Transverse colon (tissue), 4 donors: ENCODE data around the gene PDXDC1. TPM values are rescaled to one million over a fixed set of nuclear protein-coding genes. Genes with fewer than 3 reads are reported as not detected.
"Not testable (repeated sequence)": the region's sequence is repeated elsewhere in the genome, so short reads cannot be mapped to it uniquely, and the experiment has no call there.

Experiments used
- DNase-seq: peaks from one replicate; pipeline ENCODE4 v3.0.0-alpha.2; 2019
- H3K27ac ChIP-seq, 4 donors: fragments of 200-600 bp; sonication (generic); 2 replicates each; pipeline ENCODE4 v1.5.1; 2016 to 2018; ENCODE audit warnings: inconsistent platforms in 4 of 4
- H3K27me3 ChIP-seq: fragments of 200-600 bp; sonication (generic); 2 replicates; pipeline ENCODE4 v1.5.1; 2017; ENCODE audit warnings: inconsistent platforms
- H3K36me3 ChIP-seq, 4 donors: fragments of 200-600 bp; sonication (generic); 2 replicates each; pipeline ENCODE4 v1.5.1; 2017 to 2019; ENCODE audit warnings: inconsistent platforms in 4 of 4
- H3K4me1 ChIP-seq, 4 donors: fragments of 200-600 bp; sonication (generic); 2 replicates each; pipeline ENCODE4 v1.5.1; 2017 to 2020; ENCODE audit warnings: inconsistent platforms in 4 of 4
- H3K4me3 ChIP-seq, 4 donors: fragments of 200-600 bp; sonication (generic); 1 replicate in 1 of 4; 2 replicates in 3 of 4; pipeline versions ENCODE4 v1.5.1 to v1.6.1; 2017 to 2019; ENCODE audit warnings: inconsistent platforms in 4 of 4
- H3K9me3 ChIP-seq, 2 donors: fragments of 200-600 bp; sonication (generic); 2 replicates each; pipeline ENCODE4 v1.5.1; 2017 to 2019; ENCODE audit warnings: inconsistent platforms in 2 of 2
- EP300 ChIP-seq: sonication (generic); formaldehyde crosslinking; IDR thresholded peaks from one replicate; pipeline ENCODE4 v1.6.1; 2017; ENCODE audit warnings: antibody characterized with exemption, low read depth
- POLR2AphosphoS5 ChIP-seq, 3 donors: sonication (generic); formaldehyde crosslinking; IDR thresholded peaks; one replicate each; pipeline ENCODE4 v1.6.1; 2016; ENCODE audit warnings: antibody characterized with exemption in 3 of 3
- WGBS, 2 donors: methylation state at CpG; one replicate each; pipeline ENCODE4 v1.1.5; 2018; ENCODE audit warnings: low coverage in 1 of 2; 5-methylcytosine and 5-hydroxymethylcytosine counted together
- in situ Hi-C, 4 donors: fragments of 200-750 bp; cut with MboI; loops; one replicate each; pipeline versions ENCODE4 v1.15.0 to v1.15.1; 2017; ENCODE audit warnings: low sequenced_read_pairs in 3 of 4, low pct_ligation_motif_present in 1 of 4, low pct_unique_long_range_greater_than_20kb in 1 of 4
- intact Hi-C: fragments of 100-400 bp; cut with DNase I; formaldehyde crosslinking; loops from one replicate; pipeline ENCODE4 v1.15.1; 2023; ENCODE audit warnings: low total_unique reads
- total RNA-seq, 4 donors: library from RNA; depleted of rRNA; stranded (reverse); fragments of >200 nt; gene quantifications; one replicate each; pipeline ENCODE4 v1.1.0, GENCODE V29; 2016

Gene PDXDC1
- total RNA-seq, 4 donors from 2014 or later, result 95.8 to 162 (median 133) TPM

DNA sequence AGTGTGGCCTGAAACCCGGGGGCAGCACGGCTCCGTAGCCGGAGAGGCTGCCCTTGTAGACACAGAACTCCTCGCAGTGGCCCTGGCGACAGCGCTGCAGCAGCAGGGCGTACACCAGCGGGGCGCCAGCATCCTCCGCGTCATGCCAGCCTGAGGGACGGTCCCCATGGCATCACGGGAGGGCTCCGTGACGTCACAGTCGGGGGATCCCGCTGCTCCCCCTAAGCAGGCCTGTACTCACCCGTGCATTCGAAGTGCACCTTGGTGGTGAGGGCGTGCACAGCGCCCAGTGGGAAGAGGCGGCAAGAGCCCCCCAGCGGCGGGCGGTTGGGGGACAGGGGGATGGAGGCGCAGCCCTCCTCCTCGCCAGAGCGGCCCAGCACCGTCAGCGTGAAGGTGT lies 158.7 kb downstream of the PDXDC1 start:
- H3K27ac ChIP-seq, intact Hi-C loops, H3K9me3 ChIP-seq, H3K36me3 ChIP-seq, H3K27me3 ChIP-seq, in situ Hi-C loops, DNase-seq, H3K4me3 ChIP-seq, H3K4me1 ChIP-seq: not testable (repeated sequence)
- 98% methylated on average over 9 of the region's 31 CpGs; no CpG with 5 or more reads in 1 of the 2 donors for WGBS, 2 donors

- in situ Hi-C loops, H3K4me1 ChIP-seq, H3K36me3 ChIP-seq, H3K4me3 ChIP-seq, H3K9me3 ChIP-seq, intact Hi-C loops, H3K27ac ChIP-seq, DNase-seq, H3K27me3 ChIP-seq: not testable (repeated sequence)
- 94% methylated on average over 12 of the region's 33 CpGs; no CpG with 5 or more reads in 1 of the 2 donors for WGBS, 2 donors
Measured at GRCh38 chr16:15134752-15135482, 160.1 kb downstream of the PDXDC1 start.

DNA sequence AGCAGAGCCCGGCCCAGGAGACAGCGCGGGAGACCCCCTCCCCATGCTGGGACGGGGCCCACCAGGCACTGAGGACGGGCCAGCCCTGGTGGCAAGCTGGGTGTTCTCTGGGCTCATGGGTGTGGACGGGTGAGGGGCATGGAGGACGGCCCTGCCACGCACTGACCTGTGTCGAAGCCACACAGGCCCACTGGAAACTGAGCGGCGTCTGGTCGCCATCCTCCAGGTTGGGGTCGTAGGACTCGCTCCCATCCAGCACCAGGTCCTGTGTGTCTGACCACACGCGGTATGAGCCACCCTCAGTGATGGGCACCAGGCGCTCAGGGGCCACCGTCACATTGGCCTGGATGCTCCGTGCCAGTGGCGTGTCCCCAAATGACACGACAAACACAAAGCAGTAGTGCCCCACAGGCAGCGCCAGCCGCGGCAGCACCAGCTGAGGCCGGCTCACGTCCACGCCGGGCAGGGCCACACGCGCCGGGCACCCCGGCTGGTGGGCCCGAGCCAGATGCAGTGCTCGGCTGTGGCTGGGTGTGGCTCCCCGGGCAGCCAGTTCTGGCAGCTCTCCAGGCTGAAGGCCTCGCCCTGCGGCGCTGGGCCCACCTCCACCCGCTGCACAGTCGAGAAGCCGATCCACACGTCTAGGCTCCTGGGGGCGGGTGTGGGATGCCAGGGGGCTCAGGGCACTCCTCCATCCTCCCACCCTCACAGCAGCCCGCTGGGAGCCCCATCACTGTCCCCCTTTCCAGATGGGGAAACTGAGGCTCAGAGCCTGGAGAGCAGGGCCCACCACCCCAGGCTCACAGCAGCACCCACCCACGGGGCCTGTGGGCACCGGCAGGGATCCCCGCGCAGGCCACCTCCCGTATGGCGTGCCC lies 160.9 kb downstream of the PDXDC1 start:
- intact Hi-C loops, H3K4me1 ChIP-seq, H3K27ac ChIP-seq, in situ Hi-C loops, H3K27me3 ChIP-seq, H3K36me3 ChIP-seq, H3K4me3 ChIP-seq, H3K9me3 ChIP-seq: not testable (repeated sequence)
- WGBS, 2 donors, result 40% methylated on average over 1 of the region's 50 CpGs; no CpG with 5 or more reads in 1 of the 2 donors
- DNase-seq, result peak; percentile 26

DNA sequence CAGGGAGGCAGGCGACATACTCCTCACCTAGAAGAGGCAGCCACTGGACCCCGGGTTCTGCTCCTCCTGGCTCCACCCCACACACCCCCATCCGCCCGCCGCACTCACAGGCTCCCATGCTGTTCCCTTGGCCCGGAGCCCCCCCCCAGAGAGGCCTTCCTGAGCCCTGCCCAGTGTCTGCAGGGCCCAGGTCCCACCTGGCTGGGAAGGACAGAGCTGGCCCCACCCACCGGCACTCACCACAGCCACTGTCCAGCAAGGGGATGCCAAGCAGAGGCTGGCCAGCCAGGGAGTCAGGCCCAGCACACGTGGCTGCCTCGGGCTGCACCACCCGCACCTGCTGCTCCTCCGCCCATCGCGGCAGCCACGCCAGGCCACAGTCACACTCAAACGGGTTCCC lies 162.7 kb downstream of the PDXDC1 start:
- H3K4me3 ChIP-seq, H3K27me3 ChIP-seq, DNase-seq, intact Hi-C loops, H3K27ac ChIP-seq, H3K36me3 ChIP-seq, H3K9me3 ChIP-seq, in situ Hi-C loops: not testable (repeated sequence)
- 100% methylated on average over 1 of the region's 15 CpGs; no CpG with 5 or more reads in 1 of the 2 donors for WGBS, 2 donors
- peaks cover 4 to 23% (median 19%) of the 10 kb centered on the region in 4 donors for H3K4me1 ChIP-seq

GRCh38 chr16:15140444-15141365 lies 165.9 kb downstream of the PDXDC1 start:
- in situ Hi-C loops, intact Hi-C loops, H3K9me3 ChIP-seq, H3K27me3 ChIP-seq, DNase-seq, H3K36me3 ChIP-seq: not testable (repeated sequence)
- peak overlapping the region; percentile 49 to 91 (median 82) for H3K27ac ChIP-seq
- 69% methylated on average over 18 of the region's 30 CpGs; no CpG with 5 or more reads in 1 of the 2 donors for WGBS, 2 donors
- peaks cover 15 to 51% (median 33%) of the 10 kb centered on the region in 4 donors for H3K4me1 ChIP-seq
- peak overlapping the region in 1 of 4 donors; percentile 10 for H3K4me3 ChIP-seq

DNA sequence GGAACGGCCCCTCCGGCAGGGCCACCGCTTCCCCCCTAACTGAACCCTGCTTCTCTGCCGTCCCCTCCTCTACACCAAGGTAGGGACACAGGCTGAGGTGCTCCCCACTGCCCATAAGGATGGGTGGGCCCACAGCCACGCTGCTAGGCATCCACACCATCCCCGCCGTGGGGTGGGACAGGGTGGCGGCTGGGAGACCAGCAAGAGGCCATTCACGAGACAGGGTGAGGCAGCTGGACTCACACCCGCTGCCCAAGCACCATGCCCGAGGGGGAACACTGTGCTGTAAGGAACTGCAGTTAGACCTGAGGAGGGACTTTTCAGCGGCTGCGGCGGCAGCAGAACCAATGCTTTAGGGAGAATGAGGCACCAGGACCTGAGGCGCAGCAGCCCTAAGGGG lies 166.8 kb downstream of the PDXDC1 start:
- H3K27ac ChIP-seq, result peak overlapping the region; percentile 49 to 91 (median 82)
- no peaks in the 10 kb centered on the region for H3K9me3 ChIP-seq
- intact Hi-C loops, result no loop called here
- TF ChIP-seq POLR2AphosphoS5 (IDR thresholded peaks at IDR 0.05) (no peak), EP300 (no peak)
- no peaks in the 10 kb centered on the region for H3K36me3 ChIP-seq
- H3K27me3 ChIP-seq, result no peaks in the 10 kb centered on the region
- DNase-seq, result no peak
- in situ Hi-C loops, result no loop called here
- peaks cover 22 to 56% (median 36%) of the 10 kb centered on the region in 4 donors for H3K4me1 ChIP-seq
- H3K4me3 ChIP-seq, result peak overlapping the region in 1 of 4 donors; percentile 10
- WGBS, 2 donors, result 88% methylated on average over 7 of the region's 15 CpGs; no CpG with 5 or more reads in 1 of the 2 donors

- peaks cover 25 to 63% (median 40%) of the 10 kb centered on the region in 4 donors for H3K4me1 ChIP-seq
- in situ Hi-C loops, H3K36me3 ChIP-seq, intact Hi-C loops, H3K4me3 ChIP-seq, H3K27me3 ChIP-seq, DNase-seq, H3K9me3 ChIP-seq: not testable (repeated sequence)
- H3K27ac ChIP-seq, result peak overlapping the region; percentile 84 to 91 (median 88)
- WGBS, 2 donors, result 88% methylated on average over 7 of the region's 27 CpGs; no CpG with 5 or more reads in 1 of the 2 donors
Measured at GRCh38 chr16:15142107-15142890, 167.5 kb downstream of the PDXDC1 start.

GRCh38 chr16:15142891-15143600 lies 168.2 kb downstream of the PDXDC1 start:
- peak overlapping the region; percentile 84 to 91 (median 88) for H3K27ac ChIP-seq
- H3K9me3 ChIP-seq, H3K27me3 ChIP-seq, in situ Hi-C loops, DNase-seq, intact Hi-C loops, H3K4me3 ChIP-seq, H3K36me3 ChIP-seq: not testable (repeated sequence)
- peaks cover 27 to 68% (median 46%) of the 10 kb centered on the region in 4 donors for H3K4me1 ChIP-seq
- WGBS, 2 donors, result 77% methylated on average over 4 of the region's 26 CpGs; no CpG with 5 or more reads in 1 of the 2 donors
